GM23338 (cell line): Measurements from ENCODE around the gene VPREB3. TPM values are rescaled to one million over a fixed set of nuclear protein-coding genes. Genes with fewer than 3 reads are reported as not detected.

Experiments used
- ATAC-seq: fragments of 200-7000 bp; cut with Tn5 transposase; 3 replicates; pipeline ENCODE4 v1.9.1; 2020
- DNase-seq: peaks from one replicate; pipeline ENCODE4 v3.0.0-alpha.2; 2015; ENCODE audit warnings: low spot score
- H2AFZ ChIP-seq: fragments of 200-600 bp; sonication (generic); 2 replicates; pipeline ENCODE4 v1.8.0; 2016; ENCODE audit warnings: antibody characterized with exemption, mild to moderate bottlenecking, moderate library complexity
- H3F3A ChIP-seq: fragments of 200-600 bp; sonication (generic); replicated peaks from 2 replicates; pipeline ENCODE4 v1.8.0; 2017; ENCODE audit warnings: antibody characterized with exemption, mixed run types, low read depth
- H3K27ac ChIP-seq: fragments of 200-600 bp; sonication (generic); 2 replicates; pipeline ENCODE4 v1.6.1; 2016; ENCODE audit warnings: low read depth
- H3K27me3 ChIP-seq: fragments of 200-600 bp; sonication (generic); 2 replicates; pipeline ENCODE4 v1.8.0; 2016; ENCODE audit warnings: mild to moderate bottlenecking, mixed run types, moderate library complexity; ENCODE audit not compliant: insufficient read depth
- H3K36me3 ChIP-seq: fragments of 200-600 bp; sonication (generic); 2 replicates; pipeline ENCODE4 v1.8.0; 2016; ENCODE audit warnings: mild to moderate bottlenecking; ENCODE audit not compliant: insufficient read depth
- H3K4me1 ChIP-seq: fragments of 200-600 bp; sonication (generic); 2 replicates; pipeline ENCODE4 v1.8.0; 2016; ENCODE audit warnings: mild to moderate bottlenecking, moderate library complexity; ENCODE audit not compliant: insufficient read depth
- H3K4me2 ChIP-seq: fragments of 200-600 bp; sonication (generic); 2 replicates; pipeline ENCODE4 v1.7.1; 2017; ENCODE audit warnings: mixed run types
- H3K4me3 ChIP-seq: fragments of 200-600 bp; sonication (generic); 2 replicates; pipeline ENCODE4 v1.6.1; 2016; ENCODE audit warnings: mixed run types
- H3K79me2 ChIP-seq: fragments of 200-600 bp; sonication (generic); replicated peaks from 2 replicates; pipeline ENCODE4 v1.8.0; 2017; ENCODE audit warnings: mild to moderate bottlenecking; ENCODE audit not compliant: insufficient read depth
- H3K9me2 ChIP-seq: fragments of 200-600 bp; sonication (generic); 2 replicates; pipeline ENCODE4 v1.8.0; 2017; ENCODE audit not compliant: insufficient read depth
- H4K20me1 ChIP-seq: fragments of 200-600 bp; sonication (generic); replicated peaks from 2 replicates; pipeline ENCODE4 v1.8.0; 2017; ENCODE audit warnings: mild to moderate bottlenecking; ENCODE audit not compliant: insufficient read depth
- H3K27ac Mint-ChIP-seq: 2 replicates; pipeline ENCODE4 v1.8.0; 2020; ENCODE audit warnings: inconsistent platforms, mild to moderate bottlenecking, moderate library complexity, mixed read lengths
- H3K27me3 Mint-ChIP-seq: 3 replicates; pipeline ENCODE4 v1.8.0; 2022; ENCODE audit warnings: low read depth, mild to moderate bottlenecking, moderate library complexity, mixed read lengths, inconsistent platforms; ENCODE audit not compliant: insufficient read depth, poor library complexity
- H3K36me3 Mint-ChIP-seq: 3 replicates; pipeline ENCODE4 v1.8.0; 2021; ENCODE audit warnings: low read depth, mild to moderate bottlenecking, inconsistent platforms, moderate library complexity, mixed read lengths
- H3K4me1 Mint-ChIP-seq: 3 replicates; pipeline ENCODE4 v1.8.0; 2020; ENCODE audit warnings: mild to moderate bottlenecking, inconsistent platforms, mixed read lengths
- H3K4me3 Mint-ChIP-seq: 3 replicates; pipeline ENCODE4 v1.8.0; 2021; ENCODE audit warnings: moderate library complexity, mild to moderate bottlenecking, inconsistent platforms, mixed read lengths
- H3K9me3 Mint-ChIP-seq: 3 replicates; pipeline ENCODE4 v1.8.0; 2020; ENCODE audit warnings: moderate library complexity, mild to moderate bottlenecking, inconsistent platforms, mixed read lengths
- CREB1 ChIP-seq: fragments of 250-450 bp; sonication (Bioruptor Pico); IDR thresholded peaks from 2 replicates; pipeline ENCODE4 v1.5.0; 2020; ENCODE audit warnings: low read depth, mild to moderate bottlenecking, moderate library complexity
- EZH2 ChIP-seq: fragments of 200-600 bp; sonication (generic); IDR thresholded peaks from one replicate; pipeline ENCODE4 v1.8.0; 2017; ENCODE audit warnings: antibody characterized with exemption, mild to moderate bottlenecking, low read depth; ENCODE audit not compliant: unreplicated experiment
- EZH2phosphoT487 ChIP-seq: fragments of 200-600 bp; sonication (generic); IDR thresholded peaks from one replicate; pipeline ENCODE4 v1.8.1; 2018; ENCODE audit warnings: antibody characterized with exemption; ENCODE audit not compliant: unreplicated experiment
- JUNB ChIP-seq: IDR thresholded peaks from one replicate; pipeline ENCODE4 v1.6.1; 2016; ENCODE audit warnings: antibody characterized with exemption; ENCODE audit not compliant: unreplicated experiment
- POLR2AphosphoS5 ChIP-seq: IDR thresholded peaks from 2 replicates; pipeline ENCODE4 v1.6.1; 2016; ENCODE audit warnings: antibody characterized with exemption, low read depth
- STAT1 ChIP-seq: IDR thresholded peaks from one replicate; pipeline ENCODE4 v1.6.1; 2016; ENCODE audit warnings: antibody characterized with exemption; ENCODE audit not compliant: unreplicated experiment
- polyA plus RNA-seq: library from polyadenylated mRNA; unstranded; fragments of >200 nt; fragmentation: Nextera tagmentation; extraction: Ambion mirVana; gene quantifications from 2 replicates; pipeline ENCODE4 v1.2.1, GENCODE V29; 2016
- total RNA-seq: library from RNA; depleted of rRNA; stranded (reverse); fragments of >200 nt; shearing (Covaris generic); gene quantifications from 2 replicates; pipeline ENCODE4 v1.2.3, GENCODE V29; 2014
- TF ChIP-seq, protein P1 (sequence below), 2 experiments: fragments of 200-600 bp in 1 of 2; sonication (generic) in 1 of 2; conservative IDR thresholded peaks; 2 replicates each; pipeline versions ENCODE4 v1.5.1 to v1.6.1; 2016 to 2017; ENCODE audit warnings: antibody characterized with exemption in 2 of 2, low read depth in 2 of 2, mild to moderate bottlenecking in 2 of 2, moderate library complexity in 1 of 2
- TF ChIP-seq, protein P2 (sequence below): IDR thresholded peaks from 2 replicates; pipeline ENCODE4 v1.6.1; 2016; ENCODE audit warnings: antibody characterized with exemption
- TF ChIP-seq, protein P3 (sequence below): fragments of 250-450 bp; sonication (Bioruptor Pico); IDR thresholded peaks from 2 replicates; pipeline ENCODE4 v1.5.0; 2020; ENCODE audit warnings: mild to moderate bottlenecking, moderate library complexity

Gene VPREB3
- total and polyA plus RNA-seq, 2 experiments from 2014 or later, result 1.1 TPM; not detected in 1

DNA sequence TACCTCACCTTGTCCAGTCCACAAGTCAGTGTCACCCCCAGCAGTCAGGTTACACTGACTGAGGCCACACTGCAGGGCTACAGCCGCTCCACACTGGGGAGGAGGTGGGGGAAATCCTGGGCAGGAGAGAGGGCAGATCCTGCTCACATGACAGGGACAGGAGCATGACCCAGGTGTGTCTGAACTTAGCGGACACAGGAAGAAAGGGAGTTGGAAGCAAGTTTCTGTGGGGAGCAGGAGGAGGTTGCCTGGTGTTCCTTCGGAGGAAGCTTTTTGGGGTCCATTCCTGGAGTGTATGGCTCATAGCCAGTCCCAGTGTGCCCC, 24.3 kb upstream of the VPREB3 start:
- H3K27ac Mint-ChIP-seq, result no peak overlapping the region
- TF ChIP-seq POLR2AphosphoS5, result no peak
- H3K36me3 Mint-ChIP-seq, result no peaks in the 10 kb centered on the region; the same call in 2 of the 3 replicates
- Histone ChIP-seq H3K4me3 (no peak overlapping the region), H3K4me2 (no peak overlapping the region), H3K36me3 (no peaks in the 10 kb centered on the region), H3K27ac (no peak overlapping the region), H3K79me2 (no peaks in the 10 kb centered on the region), H3F3A (0 out of 2 replicates have a peak, but pooled peaks cover 4% of the 10 kb centered on the region), H3K27me3 (peaks cover 13% of the 10 kb centered on the region), H3K4me1 (no peaks in the 10 kb centered on the region), H4K20me1 (no peaks in the 10 kb centered on the region), H2AFZ (no peak overlapping the region), H3K9me2 (no peaks in the 10 kb centered on the region)
- ATAC-seq, result no peak
- H3K4me3 Mint-ChIP-seq, result no peak overlapping the region
- H3K9me3 Mint-ChIP-seq, result no peaks in the 10 kb centered on the region
- H3K4me1 Mint-ChIP-seq, result peaks cover 6% of the 10 kb centered on the region
- DNase-seq, result no peak
- H3K27me3 Mint-ChIP-seq, result peaks cover 16% of the 10 kb centered on the region

DNA sequence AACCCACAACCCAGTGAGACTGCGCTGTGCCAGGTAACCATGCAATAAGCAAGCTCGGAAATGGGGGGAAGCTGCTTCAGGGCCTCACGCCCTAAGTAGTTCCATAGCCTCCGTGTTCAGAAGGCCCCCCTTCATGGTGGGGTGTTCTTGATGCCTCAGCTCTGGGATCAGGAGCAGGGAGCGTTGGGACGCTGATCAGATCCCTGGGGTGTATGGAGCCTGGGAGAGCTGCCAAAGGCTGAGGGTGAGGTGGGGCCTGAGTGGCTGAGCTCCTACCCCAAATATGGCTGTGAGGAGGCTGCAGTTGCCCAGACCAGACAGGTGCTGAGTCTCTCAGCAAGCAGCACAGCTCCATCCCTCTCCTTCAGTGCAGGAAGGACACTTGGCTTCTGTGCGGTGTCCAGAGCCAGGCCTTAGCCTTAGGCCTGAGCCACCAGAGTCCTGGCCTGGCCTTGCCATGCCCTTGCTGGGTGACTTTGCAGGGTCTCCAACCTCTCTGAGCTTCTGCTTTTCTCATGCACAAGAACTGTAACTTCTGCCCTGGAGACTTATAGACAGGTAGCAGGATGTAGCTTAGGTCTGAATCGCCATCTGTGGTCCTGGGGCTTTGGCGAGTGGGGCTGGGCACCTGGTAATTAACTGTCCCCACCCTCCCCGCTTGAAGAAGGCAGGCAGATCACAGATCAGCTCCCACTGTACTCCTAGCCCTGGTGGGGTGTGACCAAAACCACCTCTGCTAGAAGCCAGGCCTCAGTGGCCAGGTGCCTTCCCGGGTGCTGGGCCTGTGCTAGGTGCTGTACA, 23.8 kb upstream of the VPREB3 start:
- DNase-seq (no peak), ATAC-seq (no peak)
- Mint-ChIP-seq H3K27ac (no peak overlapping the region), H3K9me3 (no peaks in the 10 kb centered on the region), H3K27me3 (peaks cover 21% of the 10 kb centered on the region), H3K36me3 (no peaks in the 10 kb centered on the region; the same call in 2 of the 3 replicates), H3K4me3 (no peak overlapping the region), H3K4me1 (peaks cover 12% of the 10 kb centered on the region)
- Histone ChIP-seq H3K27me3 (peaks cover 18% of the 10 kb centered on the region), H3K4me3 (no peak overlapping the region), H2AFZ (no peak overlapping the region), H3K36me3 (no peaks in the 10 kb centered on the region), H3K27ac (no peak overlapping the region), H3K4me1 (no peaks in the 10 kb centered on the region), H3F3A (0 out of 2 replicates have a peak, but pooled peaks cover 8% of the 10 kb centered on the region), H3K4me2 (no peak overlapping the region), H3K9me2 (no peaks in the 10 kb centered on the region), H3K79me2 (no peaks in the 10 kb centered on the region), H4K20me1 (no peaks in the 10 kb centered on the region)
- TF ChIP-seq JUNB (no peak), STAT1 (no peak), CREB1 (CRISPR knock-in tag) (no peak), POLR2AphosphoS5 (no peak), EZH2 (no peak), EZH2phosphoT487 (no peak)
- TF ChIP-seq, protein P1, sequence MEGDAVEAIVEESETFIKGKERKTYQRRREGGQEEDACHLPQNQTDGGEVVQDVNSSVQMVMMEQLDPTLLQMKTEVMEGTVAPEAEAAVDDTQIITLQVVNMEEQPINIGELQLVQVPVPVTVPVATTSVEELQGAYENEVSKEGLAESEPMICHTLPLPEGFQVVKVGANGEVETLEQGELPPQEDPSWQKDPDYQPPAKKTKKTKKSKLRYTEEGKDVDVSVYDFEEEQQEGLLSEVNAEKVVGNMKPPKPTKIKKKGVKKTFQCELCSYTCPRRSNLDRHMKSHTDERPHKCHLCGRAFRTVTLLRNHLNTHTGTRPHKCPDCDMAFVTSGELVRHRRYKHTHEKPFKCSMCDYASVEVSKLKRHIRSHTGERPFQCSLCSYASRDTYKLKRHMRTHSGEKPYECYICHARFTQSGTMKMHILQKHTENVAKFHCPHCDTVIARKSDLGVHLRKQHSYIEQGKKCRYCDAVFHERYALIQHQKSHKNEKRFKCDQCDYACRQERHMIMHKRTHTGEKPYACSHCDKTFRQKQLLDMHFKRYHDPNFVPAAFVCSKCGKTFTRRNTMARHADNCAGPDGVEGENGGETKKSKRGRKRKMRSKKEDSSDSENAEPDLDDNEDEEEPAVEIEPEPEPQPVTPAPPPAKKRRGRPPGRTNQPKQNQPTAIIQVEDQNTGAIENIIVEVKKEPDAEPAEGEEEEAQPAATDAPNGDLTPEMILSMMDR (conservative IDR thresholded peaks at IDR 0.05; ENCODE audit: low read depth in 2 of 2), result no peak
- TF ChIP-seq, protein P2, sequence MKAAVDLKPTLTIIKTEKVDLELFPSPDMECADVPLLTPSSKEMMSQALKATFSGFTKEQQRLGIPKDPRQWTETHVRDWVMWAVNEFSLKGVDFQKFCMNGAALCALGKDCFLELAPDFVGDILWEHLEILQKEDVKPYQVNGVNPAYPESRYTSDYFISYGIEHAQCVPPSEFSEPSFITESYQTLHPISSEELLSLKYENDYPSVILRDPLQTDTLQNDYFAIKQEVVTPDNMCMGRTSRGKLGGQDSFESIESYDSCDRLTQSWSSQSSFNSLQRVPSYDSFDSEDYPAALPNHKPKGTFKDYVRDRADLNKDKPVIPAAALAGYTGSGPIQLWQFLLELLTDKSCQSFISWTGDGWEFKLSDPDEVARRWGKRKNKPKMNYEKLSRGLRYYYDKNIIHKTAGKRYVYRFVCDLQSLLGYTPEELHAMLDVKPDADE, result no peak
- TF ChIP-seq, protein P3, sequence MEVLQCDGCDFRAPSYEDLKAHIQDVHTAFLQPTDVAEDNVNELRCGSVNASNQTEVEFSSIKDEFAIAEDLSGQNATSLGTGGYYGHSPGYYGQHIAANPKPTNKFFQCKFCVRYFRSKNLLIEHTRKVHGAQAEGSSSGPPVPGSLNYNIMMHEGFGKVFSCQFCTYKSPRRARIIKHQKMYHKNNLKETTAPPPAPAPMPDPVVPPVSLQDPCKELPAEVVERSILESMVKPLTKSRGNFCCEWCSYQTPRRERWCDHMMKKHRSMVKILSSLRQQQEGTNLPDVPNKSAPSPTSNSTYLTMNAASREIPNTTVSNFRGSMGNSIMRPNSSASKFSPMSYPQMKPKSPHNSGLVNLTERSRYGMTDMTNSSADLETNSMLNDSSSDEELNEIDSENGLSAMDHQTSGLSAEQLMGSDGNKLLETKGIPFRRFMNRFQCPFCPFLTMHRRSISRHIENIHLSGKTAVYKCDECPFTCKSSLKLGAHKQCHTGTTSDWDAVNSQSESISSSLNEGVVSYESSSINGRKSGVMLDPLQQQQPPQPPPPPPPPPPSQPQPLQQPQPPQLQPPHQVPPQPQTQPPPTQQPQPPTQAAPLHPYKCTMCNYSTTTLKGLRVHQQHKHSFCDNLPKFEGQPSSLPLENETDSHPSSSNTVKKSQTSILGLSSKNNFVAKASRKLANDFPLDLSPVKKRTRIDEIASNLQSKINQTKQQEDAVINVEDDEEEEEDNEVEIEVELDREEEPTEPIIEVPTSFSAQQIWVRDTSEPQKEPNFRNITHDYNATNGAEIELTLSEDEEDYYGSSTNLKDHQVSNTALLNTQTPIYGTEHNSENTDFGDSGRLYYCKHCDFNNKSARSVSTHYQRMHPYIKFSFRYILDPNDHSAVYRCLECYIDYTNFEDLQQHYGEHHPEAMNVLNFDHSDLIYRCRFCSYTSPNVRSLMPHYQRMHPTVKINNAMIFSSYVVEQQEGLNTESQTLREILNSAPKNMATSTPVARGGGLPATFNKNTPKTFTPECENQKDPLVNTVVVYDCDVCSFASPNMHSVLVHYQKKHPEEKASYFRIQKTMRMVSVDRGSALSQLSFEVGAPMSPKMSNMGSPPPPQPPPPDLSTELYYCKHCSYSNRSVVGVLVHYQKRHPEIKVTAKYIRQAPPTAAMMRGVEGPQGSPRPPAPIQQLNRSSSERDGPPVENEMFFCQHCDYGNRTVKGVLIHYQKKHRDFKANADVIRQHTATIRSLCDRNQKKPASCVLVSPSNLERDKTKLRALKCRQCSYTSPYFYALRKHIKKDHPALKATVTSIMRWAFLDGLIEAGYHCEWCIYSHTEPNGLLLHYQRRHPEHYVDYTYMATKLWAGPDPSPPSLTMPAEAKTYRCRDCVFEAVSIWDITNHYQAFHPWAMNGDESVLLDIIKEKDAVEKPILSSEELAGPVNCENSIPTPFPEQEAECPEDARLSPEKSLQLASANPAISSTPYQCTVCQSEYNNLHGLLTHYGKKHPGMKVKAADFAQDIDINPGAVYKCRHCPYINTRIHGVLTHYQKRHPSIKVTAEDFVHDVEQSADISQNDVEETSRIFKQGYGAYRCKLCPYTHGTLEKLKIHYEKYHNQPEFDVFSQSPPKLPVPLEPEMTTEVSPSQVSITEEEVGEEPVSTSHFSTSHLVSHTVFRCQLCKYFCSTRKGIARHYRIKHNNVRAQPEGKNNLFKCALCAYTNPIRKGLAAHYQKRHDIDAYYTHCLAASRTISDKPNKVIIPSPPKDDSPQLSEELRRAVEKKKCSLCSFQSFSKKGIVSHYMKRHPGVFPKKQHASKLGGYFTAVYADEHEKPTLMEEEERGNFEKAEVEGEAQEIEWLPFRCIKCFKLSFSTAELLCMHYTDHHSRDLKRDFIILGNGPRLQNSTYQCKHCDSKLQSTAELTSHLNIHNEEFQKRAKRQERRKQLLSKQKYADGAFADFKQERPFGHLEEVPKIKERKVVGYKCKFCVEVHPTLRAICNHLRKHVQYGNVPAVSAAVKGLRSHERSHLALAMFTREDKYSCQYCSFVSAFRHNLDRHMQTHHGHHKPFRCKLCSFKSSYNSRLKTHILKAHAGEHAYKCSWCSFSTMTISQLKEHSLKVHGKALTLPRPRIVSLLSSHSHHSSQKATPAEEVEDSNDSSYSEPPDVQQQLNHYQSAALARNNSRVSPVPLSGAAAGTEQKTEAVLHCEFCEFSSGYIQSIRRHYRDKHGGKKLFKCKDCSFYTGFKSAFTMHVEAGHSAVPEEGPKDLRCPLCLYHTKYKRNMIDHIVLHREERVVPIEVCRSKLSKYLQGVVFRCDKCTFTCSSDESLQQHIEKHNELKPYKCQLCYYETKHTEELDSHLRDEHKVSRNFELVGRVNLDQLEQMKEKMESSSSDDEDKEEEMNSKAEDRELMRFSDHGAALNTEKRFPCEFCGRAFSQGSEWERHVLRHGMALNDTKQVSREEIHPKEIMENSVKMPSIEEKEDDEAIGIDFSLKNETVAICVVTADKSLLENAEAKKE (CRISPR knock-in tag), result no peak
